SU-DHL-6 (cell line): Measurements from ENCODE around the gene MRPL51.

Experiments used
- H2AFZ ChIP-seq: fragments of 200-600 bp; sonication (generic); 2 replicates; pipeline ENCODE4 v1.6.1; 2014; ENCODE audit warnings: low read depth, mild to moderate bottlenecking, moderate library complexity, mixed read lengths, antibody characterized with exemption, low read length; ENCODE audit not compliant: severe bottlenecking
- H3F3A ChIP-seq: fragments of 200-600 bp; shearing (Covaris generic); 2 replicates; pipeline ENCODE4 v1.6.0; 2016; ENCODE audit warnings: antibody characterized with exemption, mild to moderate bottlenecking; ENCODE audit not compliant: insufficient read depth
- H3K27ac ChIP-seq: fragments of 200-600 bp; sonication (generic); 2 replicates; pipeline ENCODE4 v1.5.1; 2016; ENCODE audit warnings: low read depth, mild to moderate bottlenecking, low read length, moderate library complexity, mixed read lengths
- H3K27me3 ChIP-seq: fragments of 200-600 bp; sonication (generic), shearing (Covaris generic); 2 replicates; pipeline ENCODE4 v1.6.0; 2014; ENCODE audit warnings: mild to moderate bottlenecking, low read length
- H3K36me3 ChIP-seq: fragments of 200-600 bp; sonication (generic); 2 replicates; pipeline ENCODE4 v1.6.1; 2014; ENCODE audit warnings: mild to moderate bottlenecking, low read length, mixed read lengths
- H3K4me2 ChIP-seq: fragments of 300-600, 200-600 bp; shearing (Covaris generic), sonication (generic); 2 replicates; pipeline ENCODE4 v1.6.0; 2014; ENCODE audit warnings: low read length, low read depth, mild to moderate bottlenecking; ENCODE audit not compliant: poor library complexity, severe bottlenecking
- H3K4me3 ChIP-seq: fragments of 200-600 bp; sonication (generic); 2 replicates; pipeline ENCODE4 v1.5.1; 2014; ENCODE audit warnings: antibody characterized with exemption, low read length, mild to moderate bottlenecking, mixed read lengths; ENCODE audit not compliant: insufficient read depth, poor library complexity, severe bottlenecking
- H3K79me2 ChIP-seq: fragments of 200-600 bp; sonication (generic); 2 replicates; pipeline ENCODE4 v1.6.1; 2014; ENCODE audit warnings: mild to moderate bottlenecking, low read length, moderate library complexity; ENCODE audit not compliant: insufficient read depth
- H3K9ac ChIP-seq: fragments of 200-600 bp; sonication (generic); 2 replicates; pipeline ENCODE4 v1.7.0; 2014; ENCODE audit warnings: mild to moderate bottlenecking, low read length
- H3K9me2 ChIP-seq: fragments of 200-600 bp; sonication (generic); replicated peaks from 2 replicates; pipeline ENCODE4 v1.6.1; 2014; ENCODE audit warnings: low read length; ENCODE audit not compliant: insufficient read depth
- H3K9me3 ChIP-seq: fragments of 200-600 bp; sonication (generic); 2 replicates; pipeline ENCODE4 v1.6.1; 2014; ENCODE audit warnings: low read length, mixed read lengths; ENCODE audit not compliant: insufficient read depth
- H4K20me1 ChIP-seq: fragments of 200-600 bp; sonication (generic); 2 replicates; pipeline ENCODE4 v1.6.1; 2014; ENCODE audit warnings: low read depth, mild to moderate bottlenecking, antibody characterized with exemption, low read length, moderate library complexity, mixed read lengths
- EZH2phosphoT487 ChIP-seq: fragments of 200-600 bp; sonication (generic), shearing (Covaris generic); conservative IDR thresholded peaks from 2 replicates; pipeline ENCODE4 v1.6.1; 2018; ENCODE audit warnings: mild to moderate bottlenecking, antibody characterized with exemption, low read length, moderate library complexity, mixed read lengths
- TF ChIP-seq, protein P1 (sequence below): fragments of 200-600 bp; sonication (generic); IDR thresholded peaks from one replicate; pipeline ENCODE4 v1.5.1; 2017; ENCODE audit warnings: antibody characterized with exemption, mild to moderate bottlenecking, low read length, moderate library complexity; ENCODE audit not compliant: insufficient read depth, poor library complexity, severe bottlenecking

Gene MRPL51

DNA sequence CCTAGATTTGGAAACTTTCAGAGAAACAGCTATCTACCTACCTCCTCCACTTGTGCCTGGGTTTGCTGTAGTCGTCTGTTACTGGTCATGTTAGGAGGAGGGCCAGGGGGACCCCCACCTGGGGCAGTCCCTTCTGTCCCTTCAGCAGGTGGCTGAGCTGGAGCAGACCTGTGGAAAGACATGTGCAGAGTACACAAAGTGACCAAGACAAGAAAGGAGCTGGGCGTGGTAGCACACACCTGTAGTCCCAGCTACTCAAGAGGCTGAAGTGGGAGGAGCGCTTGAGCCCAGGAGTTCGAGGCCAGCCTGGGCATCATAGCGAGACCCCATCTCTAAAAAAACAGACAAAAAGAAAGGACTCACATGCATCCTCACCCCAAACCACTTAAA lies 26.9 kb downstream of the MRPL51 start:
- Histone ChIP-seq H3F3A (peaks cover 42% of the 10 kb centered on the region), H3K9me3 (no peaks in the 10 kb centered on the region), H3K27ac (peak overlapping the region; percentile 38), H3K79me2 (peaks cover 45% of the 10 kb centered on the region), H3K36me3 (peaks cover 17% of the 10 kb centered on the region), H3K9ac (no peak overlapping the region), H3K4me3 (no peak overlapping the region), H2AFZ (no peak overlapping the region), H3K4me2 (no peak overlapping the region), H4K20me1 (no peaks in the 10 kb centered on the region; the same call in 1 of the 2 replicates), H3K27me3 (no peaks in the 10 kb centered on the region), H3K9me2 (no peaks in the 10 kb centered on the region)
- no peak for TF ChIP-seq EZH2phosphoT487
- TF ChIP-seq, protein P1, sequence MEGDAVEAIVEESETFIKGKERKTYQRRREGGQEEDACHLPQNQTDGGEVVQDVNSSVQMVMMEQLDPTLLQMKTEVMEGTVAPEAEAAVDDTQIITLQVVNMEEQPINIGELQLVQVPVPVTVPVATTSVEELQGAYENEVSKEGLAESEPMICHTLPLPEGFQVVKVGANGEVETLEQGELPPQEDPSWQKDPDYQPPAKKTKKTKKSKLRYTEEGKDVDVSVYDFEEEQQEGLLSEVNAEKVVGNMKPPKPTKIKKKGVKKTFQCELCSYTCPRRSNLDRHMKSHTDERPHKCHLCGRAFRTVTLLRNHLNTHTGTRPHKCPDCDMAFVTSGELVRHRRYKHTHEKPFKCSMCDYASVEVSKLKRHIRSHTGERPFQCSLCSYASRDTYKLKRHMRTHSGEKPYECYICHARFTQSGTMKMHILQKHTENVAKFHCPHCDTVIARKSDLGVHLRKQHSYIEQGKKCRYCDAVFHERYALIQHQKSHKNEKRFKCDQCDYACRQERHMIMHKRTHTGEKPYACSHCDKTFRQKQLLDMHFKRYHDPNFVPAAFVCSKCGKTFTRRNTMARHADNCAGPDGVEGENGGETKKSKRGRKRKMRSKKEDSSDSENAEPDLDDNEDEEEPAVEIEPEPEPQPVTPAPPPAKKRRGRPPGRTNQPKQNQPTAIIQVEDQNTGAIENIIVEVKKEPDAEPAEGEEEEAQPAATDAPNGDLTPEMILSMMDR = no peak

DNA sequence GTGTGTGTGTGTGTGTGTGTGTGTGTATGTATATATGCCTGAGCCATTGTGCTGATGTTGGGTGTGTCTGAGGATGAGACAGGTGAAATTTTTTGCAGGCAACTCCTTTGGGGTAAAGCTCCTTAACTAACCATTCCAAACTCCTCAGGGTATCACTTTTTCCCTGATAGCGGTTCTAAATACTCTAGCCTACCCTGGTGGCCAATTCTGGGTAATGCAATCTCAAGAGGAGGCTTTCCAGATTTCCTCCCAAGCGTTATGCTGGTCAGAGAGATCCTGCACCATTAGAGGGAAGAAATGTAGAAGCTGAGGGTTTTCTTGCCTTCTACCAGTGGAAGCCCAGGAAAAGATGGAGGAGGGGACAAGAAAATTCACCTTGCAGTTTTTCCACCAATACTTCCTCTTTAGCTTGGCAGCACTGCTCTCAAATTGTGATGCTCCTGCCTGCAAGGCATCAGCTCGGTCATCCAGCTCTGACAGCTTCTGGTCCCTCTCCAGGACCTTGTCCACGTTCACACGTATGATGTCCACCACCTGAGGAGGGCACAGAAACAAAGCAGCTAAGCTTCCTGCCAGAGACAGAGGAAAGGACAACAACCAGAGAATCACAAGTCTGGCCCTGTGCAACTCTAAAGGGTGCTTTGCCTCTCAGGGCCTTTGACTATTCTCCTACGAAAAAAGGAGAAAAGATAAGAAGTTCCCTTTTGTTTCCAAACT lies 27.4 kb downstream of the MRPL51 start:
- no peaks in the 10 kb centered on the region for H3K9me2 ChIP-seq
- H3K4me2 ChIP-seq = no peak overlapping the region
- TF ChIP-seq, protein P1 = peak; percentile 81
- no peak for TF ChIP-seq EZH2phosphoT487
- H3K79me2 ChIP-seq = peaks cover 45% of the 10 kb centered on the region
- H3K4me3 ChIP-seq = no peak overlapping the region
- no peak overlapping the region for H2AFZ ChIP-seq
- no peaks in the 10 kb centered on the region; the same call in 1 of the 2 replicates for H4K20me1 ChIP-seq
- no peaks in the 10 kb centered on the region for H3K9me3 ChIP-seq
- H3F3A ChIP-seq = peaks cover 47% of the 10 kb centered on the region
- no peak overlapping the region for H3K9ac ChIP-seq
- no peaks in the 10 kb centered on the region for H3K27me3 ChIP-seq
- H3K27ac ChIP-seq = peak overlapping the region; percentile 38
- H3K36me3 ChIP-seq = peaks cover 17% of the 10 kb centered on the region

DNA sequence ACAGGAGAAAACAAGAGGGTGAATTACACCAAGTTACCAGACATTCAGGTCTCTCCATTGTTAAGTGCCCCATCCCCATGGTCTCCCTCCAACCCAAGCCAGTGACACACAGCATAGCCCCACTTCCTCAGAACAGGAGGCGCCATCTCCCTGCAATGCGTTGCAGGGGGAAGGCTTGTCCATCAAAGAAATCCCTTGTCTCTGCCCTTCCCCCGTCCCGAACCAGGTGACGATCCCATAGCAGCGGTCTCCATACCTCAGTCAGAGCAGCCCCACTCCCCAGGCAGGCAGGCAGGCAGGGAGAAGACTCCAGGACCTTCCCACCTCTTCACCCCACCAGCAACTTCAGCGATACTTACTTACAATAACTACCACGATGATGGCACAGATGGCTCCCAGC lies 28.5 kb downstream of the MRPL51 start:
- no peaks in the 10 kb centered on the region for H3K9me3 ChIP-seq
- H3K9ac ChIP-seq = no peak overlapping the region
- H2AFZ ChIP-seq = no peak overlapping the region
- no peak overlapping the region for H3K4me3 ChIP-seq
- no peak overlapping the region for H3K27ac ChIP-seq
- H3K27me3 ChIP-seq = no peaks in the 10 kb centered on the region
- TF ChIP-seq, protein P1 = no peak
- TF ChIP-seq EZH2phosphoT487 = no peak
- H3F3A ChIP-seq = peaks cover 47% of the 10 kb centered on the region
- no peaks in the 10 kb centered on the region; the same call in 1 of the 2 replicates for H4K20me1 ChIP-seq
- H3K36me3 ChIP-seq = peaks cover 17% of the 10 kb centered on the region
- no peak overlapping the region for H3K4me2 ChIP-seq
- H3K9me2 ChIP-seq = no peaks in the 10 kb centered on the region
- H3K79me2 ChIP-seq = peaks cover 36% of the 10 kb centered on the region
